GM18867 (cell line): ENCODE data around the gene PKN1.

Source experiments
- ATAC-seq: cut with Tn5 transposase; IDR thresholded peaks from one replicate; pipeline ENCODE4 v1.9.1; 2021; ENCODE audit warnings: mild to moderate bottlenecking, moderate library complexity; ENCODE audit not compliant: unreplicated experiment

PKN1 gene

DNA sequence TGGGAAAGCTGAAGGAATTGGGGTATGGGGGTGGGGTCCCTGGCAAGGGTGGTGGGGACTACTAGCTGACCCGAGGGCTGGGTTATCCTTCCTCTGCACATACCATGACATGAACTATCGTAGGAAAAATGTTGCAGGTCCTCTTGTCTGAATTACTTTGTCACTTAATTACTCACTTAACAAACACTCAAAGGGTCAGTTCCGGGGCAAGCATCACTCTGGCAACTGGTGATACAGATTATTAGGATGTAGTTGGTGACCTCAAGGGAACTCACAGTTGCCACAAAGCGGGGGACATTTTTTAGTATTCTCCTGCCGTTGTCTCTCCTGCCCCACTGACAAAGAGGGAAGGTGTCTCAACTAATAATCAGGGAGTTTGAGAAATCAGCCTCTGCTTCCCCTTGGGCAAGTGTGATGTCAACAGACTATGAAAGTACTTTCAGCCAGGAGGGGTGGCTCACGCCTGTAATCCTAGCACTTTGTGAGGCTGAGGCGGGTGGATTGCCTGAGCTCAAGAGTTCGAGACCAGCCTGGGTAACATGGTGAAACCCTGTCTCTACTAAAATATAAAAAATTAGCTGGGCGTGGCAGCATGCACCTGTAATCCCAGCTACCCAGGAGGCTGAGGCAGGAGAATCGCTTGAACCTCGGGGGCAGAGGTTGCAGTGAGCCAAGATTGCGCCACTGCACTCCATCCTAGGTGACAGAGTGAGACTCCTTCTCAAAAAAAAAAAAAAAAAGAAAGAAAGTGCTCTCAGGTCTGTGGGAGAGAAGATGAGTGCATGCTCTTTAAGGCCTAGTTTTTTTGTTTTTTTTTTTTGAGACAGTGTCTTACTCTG, 74.8 kb downstream of the PKN1 start:
- ATAC-seq, result no peak

- no peak for ATAC-seq
Measured at GRCh38 chr19:14510311-14511228, 77.5 kb downstream of the PKN1 start.

DNA sequence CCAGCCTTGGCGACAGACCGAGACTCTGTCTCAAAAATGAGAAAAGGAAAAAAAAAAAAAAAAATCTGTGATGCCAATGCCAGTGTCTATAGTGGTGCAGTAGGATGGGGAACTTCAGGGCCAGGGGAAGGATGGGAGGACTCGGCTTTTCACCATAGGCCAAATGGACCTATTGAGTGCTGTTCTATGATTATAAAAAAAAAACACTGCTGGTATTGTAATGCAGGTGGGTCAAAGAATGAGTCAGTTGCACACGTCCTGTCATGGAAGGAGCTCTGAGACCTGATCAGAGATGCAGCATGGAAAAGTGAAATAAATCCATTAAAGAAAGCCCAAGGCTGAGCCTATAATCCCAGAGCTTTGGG, 78.1 kb downstream of the PKN1 start:
- ATAC-seq, result no peak

DNA sequence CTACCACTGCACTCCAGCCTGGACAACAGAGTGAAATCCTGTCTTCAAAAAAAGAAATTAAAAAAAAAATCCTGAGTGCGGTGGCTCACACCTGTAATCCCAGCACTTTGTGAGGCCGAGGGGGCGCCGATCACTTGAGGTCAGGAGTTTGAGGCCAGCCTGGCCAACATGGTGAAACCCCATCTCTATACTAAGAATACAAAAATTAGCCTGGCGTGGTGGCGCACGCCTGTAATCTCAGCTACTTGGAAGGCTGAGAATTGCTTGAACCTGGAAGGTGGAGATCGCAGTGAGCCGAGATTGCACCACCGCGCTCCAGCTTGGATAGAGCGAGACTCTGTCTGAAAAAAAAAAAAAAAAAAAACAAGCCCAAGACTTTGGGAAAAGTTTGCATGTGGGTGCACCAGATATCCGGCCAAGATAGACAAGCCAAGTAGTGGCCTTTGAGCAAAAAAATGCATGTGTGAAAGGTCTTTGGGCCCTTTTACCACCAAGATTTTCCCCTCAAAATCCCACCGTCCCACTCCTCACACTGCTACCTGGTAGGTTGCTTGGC, 79.4 kb downstream of the PKN1 start:
- no peak for ATAC-seq

GRCh38 chr19:14514215-14514863, 81.2 kb downstream of the PKN1 start:
- no peak for ATAC-seq

GRCh38 chr19:14515501-14516047, 82.5 kb downstream of the PKN1 start:
- ATAC-seq, result no peak

DNA sequence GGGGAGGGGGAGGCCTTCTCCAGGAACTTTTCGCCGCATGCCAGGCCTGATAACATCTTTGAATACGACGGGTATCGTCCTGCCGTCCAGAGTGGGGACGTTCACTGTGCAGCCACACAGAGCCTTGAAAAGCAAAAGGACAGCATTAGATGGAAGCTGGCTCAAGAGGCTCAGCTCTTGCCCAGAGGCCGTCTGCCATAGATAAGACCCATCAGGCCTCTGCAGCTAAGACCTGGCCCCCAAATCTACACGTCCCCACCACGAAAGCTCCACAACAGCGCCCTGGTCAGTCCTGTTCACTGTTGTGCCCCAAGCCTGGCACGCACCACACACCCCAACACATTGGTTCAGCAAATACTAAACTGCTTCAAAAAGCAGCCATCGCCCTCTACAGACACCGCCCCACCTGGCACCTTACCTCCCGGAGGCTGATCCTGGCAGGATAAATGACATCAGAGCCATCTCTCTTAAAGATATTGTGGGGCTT, 83.0 kb downstream of the PKN1 start:
- no peak for ATAC-seq

DNA sequence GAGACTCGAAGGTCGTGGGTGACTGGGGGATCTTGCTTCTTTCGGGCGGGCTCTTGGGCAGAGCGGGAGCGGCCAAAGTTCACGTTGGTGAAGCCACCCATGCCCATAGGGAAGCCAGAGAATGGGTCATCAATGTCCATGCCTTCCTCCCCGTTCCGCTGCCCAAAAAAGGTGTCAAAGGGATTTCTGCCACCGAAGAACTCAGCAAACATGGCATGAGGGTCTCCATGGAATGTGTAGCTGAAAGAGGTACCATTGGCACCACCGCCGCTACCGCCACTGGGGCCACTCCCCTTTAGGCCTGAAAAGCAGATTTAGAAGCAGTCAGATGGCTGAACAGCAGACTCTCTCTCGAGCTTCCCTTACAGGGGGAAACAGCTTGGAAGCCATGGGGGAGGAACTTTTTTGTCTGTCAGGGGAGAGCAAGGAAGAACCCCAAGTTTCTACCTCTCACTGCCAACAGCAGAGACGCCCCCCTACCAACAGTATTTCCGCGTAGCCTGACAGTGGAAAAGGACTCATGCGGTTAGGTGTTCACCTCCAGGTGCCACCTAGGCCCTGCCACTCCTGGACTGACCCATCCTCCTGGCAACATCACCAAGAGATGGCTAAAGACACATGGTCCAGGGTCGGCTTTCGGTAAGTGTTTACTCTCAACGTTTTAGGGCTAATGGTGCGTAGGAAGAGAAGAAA, 83.8 kb downstream of the PKN1 start:
- no peak for ATAC-seq

GRCh38 chr19:14517446-14517839, 84.3 kb downstream of the PKN1 start:
- ATAC-seq, result no peak

DNA sequence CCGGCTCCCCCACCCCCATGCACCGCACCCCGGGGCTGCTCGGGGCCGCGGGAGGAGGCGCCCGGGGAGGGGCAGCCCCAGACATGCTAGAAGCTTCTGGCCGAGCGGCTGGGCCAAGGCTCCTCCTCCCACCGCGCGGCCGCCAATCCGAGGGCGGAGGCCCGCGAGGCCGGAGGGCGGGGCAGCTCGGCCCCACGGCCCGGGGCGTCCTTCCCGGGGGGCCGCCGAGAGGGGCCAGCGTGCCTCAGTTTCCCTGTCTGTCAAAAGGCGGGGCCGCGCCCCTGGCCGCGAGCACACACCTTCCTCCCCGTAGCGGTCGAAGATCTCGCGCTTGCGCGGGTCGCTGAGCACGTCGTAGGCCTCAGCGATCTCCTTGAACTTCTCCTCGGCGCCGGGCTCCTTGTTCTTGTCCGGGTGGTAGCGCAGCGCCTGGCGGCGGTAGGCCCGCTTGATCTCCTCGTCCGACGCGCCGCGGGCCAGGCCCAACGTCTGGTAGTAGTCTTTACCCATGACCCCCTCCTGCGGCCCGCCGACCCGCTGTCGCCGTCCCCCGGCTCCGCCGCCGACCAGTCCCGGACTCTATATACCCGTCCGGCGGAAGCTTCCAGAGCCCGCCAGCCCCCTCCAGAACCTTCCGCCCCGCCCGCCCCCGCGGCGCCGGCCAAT, 84.9 kb downstream of the PKN1 start, which contains the start of gene DNAJB1:
Gene DNAJB1, minus strand, starts transcription at position 558 of the 666 bp plus-strand sequence. Its CDS starts 48 bp downstream, at position 510.
- ATAC-seq, result peak; percentile 63

GRCh38 chr19:14519245-14519859, 86.2 kb downstream of the PKN1 start:
- no peak for ATAC-seq

DNA sequence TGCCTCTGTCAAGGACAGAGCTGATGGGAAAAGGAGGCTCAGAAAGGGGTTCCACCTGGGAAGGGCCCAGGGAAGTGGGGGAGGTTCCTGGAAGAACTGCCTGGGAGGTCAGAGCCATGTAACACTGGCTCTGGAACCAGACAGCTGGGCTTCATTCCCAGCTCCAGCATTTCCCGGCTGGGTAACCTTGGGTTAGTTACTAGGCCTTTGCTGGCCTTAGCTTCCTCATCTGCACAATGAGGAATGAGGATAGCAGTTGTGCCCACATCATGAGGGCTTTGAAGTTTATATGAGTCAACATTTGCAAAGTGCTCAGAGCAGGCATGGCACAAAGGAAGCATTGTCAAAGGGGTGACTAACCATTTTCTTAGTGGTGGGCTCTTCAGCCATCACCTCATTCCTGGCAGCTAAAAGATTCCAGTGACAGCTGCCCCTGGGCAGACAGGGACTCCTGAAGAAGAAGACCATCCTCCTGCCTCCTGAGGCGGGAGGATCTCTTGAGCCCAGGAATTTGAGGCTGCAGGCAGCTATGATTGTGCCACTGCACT, 86.8 kb downstream of the PKN1 start:
- ATAC-seq, result no peak

- ATAC-seq, result no peak
Measured at GRCh38 chr19:14520543-14520942, 87.4 kb downstream of the PKN1 start.
